ENCODE data around the gene TBC1D7.

TBC1D7 gene

GRCh38 chr6:13319891-13320564 lies 8.3 kb downstream of the TBC1D7 start:
- no peak for DNase-seq (ENCODE audit: low read depth in 2 of 2)

- no peak for DNase-seq (ENCODE audit: low read depth in 2 of 2)
These were observed 9.5 kb downstream of the TBC1D7 start for GRCh38 chr6:13318821-13319220.

- DNase-seq (ENCODE audit: low read depth in 2 of 2): no peak
These were observed 12.4 kb downstream of the TBC1D7 start for GRCh38 chr6:13315896-13316295.

GRCh38 chr6:13314806-13315205 lies 13.5 kb downstream of the TBC1D7 start:
- no peak for DNase-seq (ENCODE audit: low read depth in 2 of 2)

- no peak for DNase-seq (ENCODE audit: low read depth in 2 of 2)
These were observed 17.2 kb downstream of the TBC1D7 start for GRCh38 chr6:13311155-13311554.

GRCh38 chr6:13308332-13308731 lies 20.0 kb downstream of the TBC1D7 start:
- no peak for DNase-seq (ENCODE audit: low read depth in 2 of 2)

GRCh38 chr6:13307508-13307995 lies 20.8 kb downstream of the TBC1D7 start:
- DNase-seq (ENCODE audit: low read depth in 2 of 2): no peak

GRCh38 chr6:13305791-13306190 lies 22.5 kb downstream of the TBC1D7 start:
- no peak for DNase-seq (ENCODE audit: low read depth in 2 of 2)

- no peak for DNase-seq (ENCODE audit: low read depth in 2 of 2)
These were observed 23.0 kb downstream of the TBC1D7 start for GRCh38 chr6:13305288-13305687.

GRCh38 chr6:13304580-13305260 lies 23.6 kb downstream of the TBC1D7 start:
- DNase-seq (ENCODE audit: low read depth in 2 of 2): no peak

GRCh38 chr6:13304101-13304500 lies 24.2 kb downstream of the TBC1D7 start:
- DNase-seq (ENCODE audit: low read depth in 2 of 2): no peak

- DNase-seq (ENCODE audit: low read depth in 2 of 2): peak; percentile 20 to 22
These were observed 24.7 kb downstream of the TBC1D7 start for GRCh38 chr6:13303668-13304017.

GRCh38 chr6:13302751-13303667 lies 25.3 kb downstream of the TBC1D7 start:
- DNase-seq (ENCODE audit: low read depth in 2 of 2): peak; percentile 16 to 25

GRCh38 chr6:13302291-13302690 lies 26.0 kb downstream of the TBC1D7 start:
- DNase-seq (ENCODE audit: low read depth in 2 of 2): no peak

- DNase-seq (ENCODE audit: low read depth in 2 of 2): no peak
These were observed 27.4 kb downstream of the TBC1D7 start for GRCh38 chr6:13300643-13301590.

GRCh38 chr6:13299918-13300317 lies 28.4 kb downstream of the TBC1D7 start:
- no peak for DNase-seq (ENCODE audit: low read depth in 2 of 2)

- DNase-seq (ENCODE audit: low read depth in 2 of 2): no peak
These were observed 28.9 kb downstream of the TBC1D7 start for GRCh38 chr6:13299403-13299821.

- no peak for DNase-seq (ENCODE audit: low read depth in 2 of 2)
These were observed 29.9 kb downstream of the TBC1D7 start for GRCh38 chr6:13298446-13298845.

- DNase-seq (ENCODE audit: low read depth in 2 of 2): no peak
These were observed 30.9 kb downstream of the TBC1D7 start for GRCh38 chr6:13297391-13297790.

- DNase-seq (ENCODE audit: low read depth in 2 of 2): no peak
These were observed 31.8 kb downstream of the TBC1D7 start for GRCh38 chr6:13296536-13296997.

GRCh38 chr6:13295576-13295975 lies 32.8 kb downstream of the TBC1D7 start:
- no peak for DNase-seq (ENCODE audit: low read depth in 2 of 2)
